Trophoblast cell (in vitro differentiated cells and primary cell): Measurements from ENCODE around the gene PLA2G4C.

Experiments used
- DNase-seq, 2 donors: peaks; one replicate each; pipeline ENCODE4 v3.0.0-alpha.2; 2016
- H2AFZ ChIP-seq: 2 replicates; pipeline ENCODE4 v1.6.1; 2013; ENCODE audit warnings: low read length, moderate library complexity, mild to moderate bottlenecking; ENCODE audit not compliant: insufficient read depth, poor library complexity
- H2AK5ac ChIP-seq: 2 replicates; pipeline ENCODE4 v1.6.1; 2013; ENCODE audit warnings: mild to moderate bottlenecking, low read length
- H2BK120ac ChIP-seq: 2 replicates; pipeline ENCODE4 v1.6.1; 2013; ENCODE audit warnings: low read length, mild to moderate bottlenecking, moderate library complexity; ENCODE audit not compliant: insufficient read depth, poor library complexity
- H2BK12ac ChIP-seq: 2 replicates; pipeline ENCODE4 v1.6.1; 2013; ENCODE audit warnings: mild to moderate bottlenecking, low read length, moderate library complexity
- H2BK5ac ChIP-seq: 2 replicates; pipeline ENCODE4 v1.6.1; 2013; ENCODE audit warnings: low read length, low read depth, moderate library complexity, mild to moderate bottlenecking; ENCODE audit not compliant: poor library complexity
- H3K14ac ChIP-seq: 2 replicates; pipeline ENCODE4 v1.6.1; 2013; ENCODE audit warnings: mild to moderate bottlenecking, low read length
- H3K18ac ChIP-seq: 2 replicates; pipeline ENCODE4 v1.6.1; 2013; ENCODE audit warnings: mild to moderate bottlenecking, low read length
- H3K23ac ChIP-seq: 2 replicates; pipeline ENCODE4 v1.6.1; 2013; ENCODE audit warnings: low read length
- H3K27ac ChIP-seq: 2 replicates; pipeline ENCODE4 v1.5.1; 2013; ENCODE audit warnings: low read depth, mild to moderate bottlenecking, inconsistent platforms, low read length, moderate library complexity
- H3K27me3 ChIP-seq: 2 replicates; pipeline ENCODE4 v1.6.1; 2013; ENCODE audit warnings: inconsistent platforms, mild to moderate bottlenecking, low read length, moderate library complexity; ENCODE audit not compliant: insufficient read depth
- H3K36me3 ChIP-seq, 2 experiments: 1 replicate in 1 of 2; 2 replicates in 1 of 2; pipeline ENCODE4 v1.6.1; 2013; ENCODE audit warnings: low read length in 2 of 2, mild to moderate bottlenecking in 2 of 2, moderate library complexity in 1 of 2; ENCODE audit not compliant: insufficient read depth in 2 of 2, control insufficient read depth in 1 of 2
- H3K4ac ChIP-seq: 2 replicates; pipeline ENCODE4 v1.6.1; 2013; ENCODE audit warnings: low read depth, mild to moderate bottlenecking, low read length, moderate library complexity
- H3K4me1 ChIP-seq, 2 experiments: 1 replicate in 1 of 2; 2 replicates in 1 of 2; pipeline ENCODE4 v1.6.1; 2013; ENCODE audit warnings: low read length in 2 of 2, mild to moderate bottlenecking in 2 of 2, moderate library complexity in 1 of 2; ENCODE audit not compliant: insufficient read depth in 2 of 2, control insufficient read depth in 1 of 2
- H3K4me2 ChIP-seq: 2 replicates; pipeline ENCODE4 v1.6.1; 2013; ENCODE audit warnings: inconsistent platforms, mild to moderate bottlenecking, low read length, moderate library complexity
- H3K4me3 ChIP-seq: 2 replicates; pipeline ENCODE4 v1.5.1; 2013; ENCODE audit warnings: mild to moderate bottlenecking, low read depth, low read length, inconsistent platforms
- H3K79me1 ChIP-seq: one replicate; pipeline ENCODE4 v1.6.1; 2013; ENCODE audit warnings: low read length
- H3K79me2 ChIP-seq: 2 replicates; pipeline ENCODE4 v1.6.1; 2013; ENCODE audit warnings: low read length, mild to moderate bottlenecking; ENCODE audit not compliant: control insufficient read depth, insufficient read depth, poor library complexity
- H3K9ac ChIP-seq: 2 replicates; pipeline ENCODE4 v1.6.1; 2013; ENCODE audit warnings: mild to moderate bottlenecking, low read length
- H3K9me3 ChIP-seq: 2 replicates; pipeline ENCODE4 v1.6.1; 2013; ENCODE audit warnings: low read depth, mild to moderate bottlenecking, control low read depth, inconsistent platforms, low read length; ENCODE audit not compliant: insufficient read depth
- H4K12ac ChIP-seq: 2 replicates; pipeline ENCODE4 v1.6.1; 2013; ENCODE audit warnings: low read depth, mild to moderate bottlenecking, low read length, moderate library complexity
- H4K8ac ChIP-seq: 2 replicates; pipeline ENCODE4 v1.6.1; 2013; ENCODE audit warnings: low read depth, mild to moderate bottlenecking, low read length, moderate library complexity
- H4K91ac ChIP-seq: one replicate; pipeline ENCODE4 v1.6.1; 2013; ENCODE audit warnings: low read depth, mild to moderate bottlenecking, low read length, moderate library complexity
- WGBS: extraction: QIAGEN DNeasy Blood & Tissue Kit; methylation state at CpG from one replicate; pipeline ENCODE4 v1.1.7; 2013; ENCODE audit warnings: missing lambda C conversion rate; ENCODE audit not compliant: insufficient read length, insufficient coverage; ENCODE audit errors: extremely low coverage; 5-methylcytosine and 5-hydroxymethylcytosine counted together

PLA2G4C gene

DNA sequence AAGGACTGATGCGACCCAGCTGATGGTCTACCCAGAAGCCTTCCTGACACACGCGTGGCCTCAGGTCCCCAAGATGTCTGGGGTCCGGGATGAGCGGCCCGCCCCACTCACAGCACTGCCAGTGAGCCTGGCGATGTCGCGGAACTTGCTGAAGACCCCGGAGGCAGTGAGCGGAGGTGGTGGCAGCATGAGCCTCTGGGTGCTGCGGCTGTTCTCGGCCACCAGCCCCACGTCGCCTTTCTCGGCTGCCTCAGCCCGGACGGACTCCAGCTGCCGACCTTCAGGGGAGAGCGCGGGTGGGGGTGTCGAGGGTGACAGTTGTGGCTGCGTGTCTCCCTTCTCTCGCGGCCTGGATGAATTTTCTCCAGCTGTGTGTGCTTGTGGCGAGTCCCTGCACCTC, 26.8 kb upstream of the PLA2G4C start:
- Histone ChIP-seq H3K9me3 (no peaks in the 10 kb centered on the region), H3K4me1 (peaks cover 11 to 15% of the 10 kb centered on the region in 2 experiments), H2BK120ac (no peak overlapping the region), H3K27me3 (no peaks in the 10 kb centered on the region), H4K8ac (no peak overlapping the region), H4K91ac (no peak overlapping the region), H3K9ac (no peak overlapping the region), H3K27ac (no peak overlapping the region), H3K36me3 (peaks cover 56 to 59% of the 10 kb centered on the region in 2 experiments), H2BK5ac (no peak overlapping the region), H3K4me3 (no peak overlapping the region), H4K12ac (no peak overlapping the region), H3K14ac (no peak overlapping the region), H3K79me2 (peaks cover 3% of the 10 kb centered on the region), H3K4me2 (no peak overlapping the region), H3K18ac (no peak overlapping the region), H3K4ac (no peak overlapping the region), H2AFZ (no peak overlapping the region), H2BK12ac (no peak overlapping the region), H3K79me1 (peaks cover 7% of the 10 kb centered on the region), H2AK5ac (no peak overlapping the region), H3K23ac (no peak overlapping the region)
- WGBS, result no CpG with 5 or more reads among the region's 26 CpGs
- no peak for DNase-seq

- Histone ChIP-seq H2BK12ac (no peak overlapping the region), H2AK5ac (no peak overlapping the region), H3K23ac (no peak overlapping the region), H2BK120ac (no peak overlapping the region), H3K9me3 (no peaks in the 10 kb centered on the region), H3K27me3 (no peaks in the 10 kb centered on the region), H3K4me3 (no peak overlapping the region), H2BK5ac (no peak overlapping the region), H3K18ac (no peak overlapping the region), H3K4ac (no peak overlapping the region), H4K91ac (no peak overlapping the region), H2AFZ (no peak overlapping the region), H3K79me1 (peaks cover 7% of the 10 kb centered on the region), H3K27ac (no peak overlapping the region), H3K4me2 (no peak overlapping the region), H3K14ac (no peak overlapping the region), H4K8ac (no peak overlapping the region), H3K4me1 (peaks cover 11 to 15% of the 10 kb centered on the region in 2 experiments), H3K36me3 (peaks cover 61 to 63% of the 10 kb centered on the region in 2 experiments), H4K12ac (no peak overlapping the region), H3K9ac (no peak overlapping the region), H3K79me2 (peaks cover 3% of the 10 kb centered on the region)
- no CpG with 5 or more reads among the region's 4 CpGs for WGBS
- no peak for DNase-seq
Measured at GRCh38 chr19:48136547-48136946, 25.9 kb upstream of the PLA2G4C start.

DNA sequence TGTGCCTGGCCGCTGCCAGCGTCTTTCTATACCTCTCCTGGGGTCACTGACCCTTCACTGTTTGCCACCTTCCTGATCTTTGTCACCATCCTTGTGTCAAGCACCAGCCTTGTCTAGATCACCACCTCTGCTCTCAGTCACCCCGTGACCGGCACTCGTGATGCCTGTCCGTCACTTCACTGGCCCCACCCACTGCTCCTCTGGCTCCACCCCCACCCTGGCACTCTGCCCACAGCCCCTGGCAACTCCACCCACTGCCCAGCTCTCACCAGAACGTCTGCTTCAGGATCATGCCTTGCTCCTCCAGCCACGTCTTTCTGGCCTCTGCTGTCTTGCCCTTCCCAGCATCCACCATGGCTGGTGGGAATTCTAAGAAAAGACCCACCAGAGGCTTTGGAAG, 24.8 kb upstream of the PLA2G4C start:
- peaks cover 69 to 70% of the 10 kb centered on the region in 2 experiments for H3K36me3 ChIP-seq
- H4K8ac ChIP-seq, result no peak overlapping the region
- no peak overlapping the region for H3K18ac ChIP-seq

DNA sequence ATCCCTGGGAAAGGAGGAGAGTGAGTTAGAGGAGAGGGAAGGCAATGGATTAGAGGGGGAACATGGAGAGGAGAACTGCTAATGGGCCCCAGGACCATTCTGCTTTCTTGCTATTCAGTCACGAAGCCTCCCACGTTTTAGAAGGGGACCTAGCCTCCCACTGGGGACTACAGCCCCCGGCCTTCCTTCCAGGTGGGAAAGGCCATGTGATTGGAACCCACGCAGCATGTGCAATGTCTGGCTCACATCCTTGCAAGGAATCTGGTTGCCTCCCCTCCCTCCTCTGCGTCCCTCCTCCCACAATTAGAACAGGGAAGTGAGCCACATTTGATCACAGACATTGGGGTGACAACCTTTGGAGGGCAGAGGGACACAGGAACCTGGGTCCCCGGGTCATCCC, 22.5 kb upstream of the PLA2G4C start:
- Histone ChIP-seq H3K79me1 (no peaks in the 10 kb centered on the region), H3K4me1 (no peaks in the 10 kb centered on the region), H3K27ac (no peak overlapping the region), H2BK120ac (no peak overlapping the region), H3K23ac (no peak overlapping the region), H3K9ac (no peak overlapping the region), H3K18ac (no peak overlapping the region), H2BK12ac (no peak overlapping the region), H3K9me3 (no peaks in the 10 kb centered on the region), H4K8ac (no peak overlapping the region), H2AK5ac (no peak overlapping the region), H3K14ac (no peak overlapping the region), H4K12ac (no peak overlapping the region), H4K91ac (no peak overlapping the region), H3K36me3 (peaks cover 72 to 73% of the 10 kb centered on the region in 2 experiments), H2BK5ac (no peak overlapping the region), H3K79me2 (no peaks in the 10 kb centered on the region), H3K27me3 (no peaks in the 10 kb centered on the region), H2AFZ (no peak overlapping the region), H3K4me2 (no peak overlapping the region), H3K4ac (no peak overlapping the region), H3K4me3 (no peak overlapping the region)
- no peak for DNase-seq
- no CpG with 5 or more reads among the region's 6 CpGs for WGBS

More for the DNA sequence above, 24.8 kb upstream of the PLA2G4C start:
- Histone ChIP-seq H2BK120ac (no peak overlapping the region), H4K91ac (no peak overlapping the region), H3K27me3 (no peaks in the 10 kb centered on the region), H3K23ac (no peak overlapping the region), H2BK12ac (no peak overlapping the region), H4K12ac (no peak overlapping the region), H3K27ac (no peak overlapping the region), H3K9ac (no peak overlapping the region), H3K4me1 (peaks cover 5 to 8% of the 10 kb centered on the region in 2 experiments), H3K79me1 (peaks cover 6% of the 10 kb centered on the region), H3K79me2 (peaks cover 3% of the 10 kb centered on the region), H3K4me2 (no peak overlapping the region), H3K4me3 (no peak overlapping the region), H3K4ac (no peak overlapping the region), H2AFZ (no peak overlapping the region), H3K9me3 (no peaks in the 10 kb centered on the region), H3K14ac (no peak overlapping the region), H2BK5ac (no peak overlapping the region), H2AK5ac (no peak overlapping the region)
- DNase-seq, result no peak
- no CpG with 5 or more reads among the region's 8 CpGs for WGBS
